Ishikawa (cell line): ENCODE measurements around the gene NRAS.

Experiments used
- FOXM1 ChIP-seq: IDR thresholded peaks from 2 replicates; pipeline ENCODE4 v1.6.1; 2012; ENCODE audit warnings: low read depth, borderline replicate concordance
- TAF1 ChIP-seq: IDR thresholded peaks from 2 replicates; pipeline ENCODE4 v1.6.1; 2012; ENCODE audit warnings: low read depth, mild to moderate bottlenecking
- TCF12 ChIP-seq: IDR thresholded peaks from 2 replicates; pipeline ENCODE4 v1.6.1; 2012; ENCODE audit warnings: low read depth

DNA sequence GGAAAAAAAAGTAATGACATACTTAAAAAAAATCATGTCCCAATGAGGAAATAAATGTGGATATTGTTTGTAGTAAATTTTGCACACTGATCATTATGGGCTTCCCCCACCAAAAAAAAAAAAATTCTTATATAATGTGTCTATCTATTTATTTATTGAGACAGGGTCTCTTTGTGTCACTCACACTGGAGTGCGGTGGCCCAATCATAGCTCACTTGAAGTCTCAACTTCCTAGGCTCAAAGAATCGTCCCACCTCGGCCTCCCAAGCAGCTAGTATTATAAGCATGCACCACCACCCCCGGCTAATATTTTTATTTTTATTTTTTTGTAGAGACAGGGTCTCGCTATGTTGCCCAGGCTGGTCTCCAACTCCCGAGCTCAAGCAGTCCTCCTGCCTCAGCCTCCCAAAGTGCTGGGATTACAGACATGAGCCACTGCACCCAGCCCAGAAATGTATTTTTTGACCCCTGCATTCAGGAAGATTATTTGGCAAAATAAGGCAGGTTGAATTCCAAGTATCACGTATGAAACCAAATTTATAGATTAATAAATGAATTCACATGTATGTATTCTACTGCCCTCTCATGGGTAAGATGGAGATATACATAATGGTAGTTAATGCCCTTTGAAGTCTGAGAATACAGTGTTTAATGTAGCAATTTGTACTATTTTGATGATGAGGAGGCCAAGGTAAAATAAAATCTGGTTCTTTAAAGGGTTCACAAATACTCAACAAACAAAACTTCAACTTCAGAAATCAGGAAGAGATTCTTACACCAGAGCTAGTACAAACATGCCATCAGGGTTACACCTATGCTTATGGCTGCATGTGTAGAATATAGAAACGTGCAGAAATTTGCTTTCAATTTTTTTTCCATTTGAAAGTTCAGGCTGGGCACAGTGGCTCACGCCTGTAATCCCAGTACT lies 45.3 kb downstream of the NRAS start:
- TF ChIP-seq TAF1, result no peak
- no peak for TF ChIP-seq FOXM1
- no peak for TF ChIP-seq TCF12
